Measurements from ENCODE around the gene GAREM1. TPM values are rescaled to one million over a fixed set of nuclear protein-coding genes. Genes with fewer than 3 reads are reported as not detected.

GAREM1 gene
- total and polyA plus RNA-seq, 9 of the 15 experiments (the other 6 are each of a cell fraction or from before 2014, with no cell fraction given) = 0.03 to 0.33 (median 0.07) TPM; not detected in 1

- WGBS (ENCODE audit: insufficient coverage, low coverage, missing lambda C conversion rate) = 1% methylated on average over 5 of the region's 5 CpGs
- in situ Hi-C loops (cut with MboI) (no loop called here), intact Hi-C loops (cut with micrococcal nuclease) (loop anchor here (10.0 kb wide), 1 partner anchor 142 kb away; the partner anchor contains the start of gene GAREM1)
- H3K4me1 ChIP-seq (replicated peaks in 1 of 2; ENCODE audit: control insufficient read depth in 2 of 2, insufficient read depth in 2 of 2, low read length in 2 of 2) = no peaks in the 10 kb centered on the region
- no peak for FAIRE-seq
- H2AFZ ChIP-seq (ENCODE audit: low read depth, low read length) = no peak overlapping the region
- H3K9ac ChIP-seq (ENCODE audit: insufficient read depth in 1 of 2, low read depth in 2 of 2, low read length in 2 of 2) = no peak overlapping the region
- no TSS peak for BruUV-seq (replicated peaks)
- no peaks in the 10 kb centered on the region for H3K9me1 ChIP-seq (ENCODE audit: control insufficient read depth, insufficient read depth, low read length)
- no peak for DNase-seq (ENCODE audit: extremely low read depth in 1 of 4, low spot score in 3 of 4)
- H3K36me3 ChIP-seq (ENCODE audit: control insufficient read depth, insufficient read depth, low read length) = no peaks in the 10 kb centered on the region
- ChIA-PET CTCF (ENCODE audit: low intra/inter-chr PET ratio) (no interaction called here), POLR2A (no interaction called here)
- no peak overlapping the region for H3K4me2 ChIP-seq (ENCODE audit: insufficient read depth, low read length)
- no peaks in the 10 kb centered on the region for H4K20me1 ChIP-seq (replicated peaks; ENCODE audit: control insufficient read depth, insufficient read depth, low read length)
- TF ChIP-seq TEAD4 (IDR thresholded peaks at IDR 0.05; ENCODE audit: low read length) = no peak
- no peak for TF ChIP-seq TEAD4 (CRISPR knock-in tag; IDR thresholded peaks at IDR 0.05; ENCODE audit: borderline replicate concordance)
- no peak for TF ChIP-seq CC2D1A (IDR thresholded peaks at IDR 0.05)
- no peak overlapping the region for H3K27ac ChIP-seq (ENCODE audit: extremely low read depth, low read depth, low read length)
- peaks cover 0 to 11% of the 10 kb centered on the region in 2 experiments; a peak in 2 of 5 replicates for H3K27me3 ChIP-seq (ENCODE audit: control insufficient read depth in 2 of 2, insufficient read depth in 2 of 2, low read length in 2 of 2)
- no peaks in the 10 kb centered on the region for H3K9me3 ChIP-seq (replicated peaks; ENCODE audit: control insufficient read depth, insufficient read depth, low read depth, low read length)
- H3K4me3 ChIP-seq = no peak overlapping the region
- no peak for ATAC-seq
- H3K79me2 ChIP-seq (ENCODE audit: control insufficient read depth, insufficient read depth, low read length) = no peaks in the 10 kb centered on the region
These were observed 138.0 kb downstream of the GAREM1 start for GRCh38 chr18:32332708-32333107.

GRCh38 chr18:32328974-32329373 lies 141.7 kb downstream of the GAREM1 start:
- WGBS (ENCODE audit: insufficient coverage, low coverage, missing lambda C conversion rate) = 1% methylated on average over 4 of the region's 4 CpGs
- no peak for TF ChIP-seq ZBTB2 (IDR thresholded peaks at IDR 0.05)
- no peak for TF ChIP-seq ZBTB9 (CRISPR knock-in tag; IDR thresholded peaks at IDR 0.05)
- in situ Hi-C loops (cut with MboI) = no loop called here
- Histone ChIP-seq H3K27ac (ENCODE audit: extremely low read depth, low read depth, low read length) (no peak overlapping the region), H3K4me3 (no peak overlapping the region), H4K20me1 (replicated peaks; ENCODE audit: control insufficient read depth, insufficient read depth, low read length) (no peaks in the 10 kb centered on the region), H3K9me3 (replicated peaks; ENCODE audit: control insufficient read depth, insufficient read depth, low read depth, low read length) (no peaks in the 10 kb centered on the region), H2AFZ (ENCODE audit: low read depth, low read length) (no peak overlapping the region), H3K4me2 (ENCODE audit: insufficient read depth, low read length) (no peak overlapping the region), H3K36me3 (ENCODE audit: control insufficient read depth, insufficient read depth, low read length) (no peaks in the 10 kb centered on the region), H3K27me3 (ENCODE audit: control insufficient read depth in 2 of 2, insufficient read depth in 2 of 2, low read length in 2 of 2) (peaks cover 0 to 11% of the 10 kb centered on the region in 2 experiments; a peak in 1 of 5 replicates), H3K9ac (ENCODE audit: insufficient read depth in 1 of 2, low read depth in 2 of 2, low read length in 2 of 2) (no peak overlapping the region), H3K4me1 (replicated peaks in 1 of 2; ENCODE audit: control insufficient read depth in 2 of 2, insufficient read depth in 2 of 2, low read length in 2 of 2) (no peaks in the 10 kb centered on the region), H3K79me2 (ENCODE audit: control insufficient read depth, insufficient read depth, low read length) (no peaks in the 10 kb centered on the region), H3K9me1 (ENCODE audit: control insufficient read depth, insufficient read depth, low read length) (no peaks in the 10 kb centered on the region)
- POLR2A ChIA-PET = no interaction called here
- BruUV-seq (replicated peaks) = no TSS peak
- no peak for DNase-seq (ENCODE audit: extremely low read depth in 1 of 4, low spot score in 3 of 4)
- no peak for FAIRE-seq
- intact Hi-C loops (cut with micrococcal nuclease) = no loop called here
- CTCF ChIA-PET (ENCODE audit: low intra/inter-chr PET ratio) = no interaction called here
- no peak for ATAC-seq
